ENCODE results near the gene ST3GAL4.

Gene ST3GAL4

DNA sequence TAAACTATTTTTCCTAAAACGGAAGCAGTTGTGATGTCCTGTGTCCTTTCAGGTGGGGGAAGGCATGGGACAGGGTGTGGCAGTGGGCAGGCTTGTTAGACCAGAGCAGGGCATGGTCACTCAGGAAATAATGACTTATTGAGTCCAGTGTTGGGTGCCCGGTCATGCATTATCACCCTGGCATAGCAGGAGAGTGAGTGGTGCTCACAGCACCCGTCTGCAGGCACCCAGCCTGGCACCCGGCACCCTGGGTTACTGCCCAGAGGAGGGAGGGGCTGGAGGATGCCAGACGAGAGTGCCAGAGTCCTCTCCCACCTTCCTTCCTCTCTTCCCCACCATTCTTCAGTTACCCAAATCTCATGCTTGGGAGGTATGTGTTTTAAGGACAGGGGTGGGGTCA, 59.1 kb downstream of the ST3GAL4 start:
- DNase-seq (ENCODE audit: low spot score) (no peak), ATAC-seq (ENCODE audit: low read depth) (no peak)
- Histone ChIP-seq H3K27me3 (ENCODE audit: insufficient read depth, poor library complexity, severe bottlenecking) (no peaks in the 10 kb centered on the region), H3K4me3 (ENCODE audit: severe bottlenecking) (no peak overlapping the region), H3K4me1 (ENCODE audit: insufficient read depth, poor library complexity, severe bottlenecking) (no peaks in the 10 kb centered on the region), H3K36me3 (ENCODE audit: low read depth) (peaks cover 27% of the 10 kb centered on the region), H3K27ac (ENCODE audit: poor library complexity, severe bottlenecking) (no peak overlapping the region), H3K9me3 (ENCODE audit: severe bottlenecking) (no peaks in the 10 kb centered on the region)
- TF ChIP-seq CTCF (IDR thresholded peaks at IDR 0.05; ENCODE audit: poor library complexity, severe bottlenecking) = no peak

DNA sequence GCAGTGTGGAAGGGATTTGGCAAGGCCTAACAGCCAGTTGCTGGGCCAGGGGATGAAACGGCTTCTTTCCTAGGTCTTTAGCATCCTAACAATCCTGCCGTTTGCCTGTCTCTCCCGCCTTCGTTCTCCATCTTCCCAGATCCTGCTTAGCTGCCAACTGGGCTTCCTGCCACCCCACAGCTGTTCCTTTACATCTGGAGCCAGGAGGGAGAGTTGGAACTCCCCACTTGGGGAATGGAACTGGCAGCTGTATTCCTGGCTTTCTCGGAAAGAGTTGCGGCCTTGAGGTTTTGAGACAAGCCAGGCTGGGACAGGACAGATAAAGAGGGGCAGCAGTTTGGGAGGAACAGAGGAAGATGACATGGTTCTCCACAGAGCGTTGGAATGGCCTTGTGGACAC, 59.6 kb downstream of the ST3GAL4 start:
- no peak for TF ChIP-seq CTCF (IDR thresholded peaks at IDR 0.05; ENCODE audit: poor library complexity, severe bottlenecking)
- H3K27me3 ChIP-seq (ENCODE audit: insufficient read depth, poor library complexity, severe bottlenecking) = no peaks in the 10 kb centered on the region
- no peaks in the 10 kb centered on the region for H3K4me1 ChIP-seq (ENCODE audit: insufficient read depth, poor library complexity, severe bottlenecking)
- no peak overlapping the region for H3K4me3 ChIP-seq (ENCODE audit: severe bottlenecking)
- H3K9me3 ChIP-seq (ENCODE audit: severe bottlenecking) = no peaks in the 10 kb centered on the region
- no peak for DNase-seq (ENCODE audit: low spot score)
- no peak overlapping the region for H3K27ac ChIP-seq (ENCODE audit: poor library complexity, severe bottlenecking)
- no peak for ATAC-seq (ENCODE audit: low read depth)
- peaks cover 22% of the 10 kb centered on the region for H3K36me3 ChIP-seq (ENCODE audit: low read depth)

DNA sequence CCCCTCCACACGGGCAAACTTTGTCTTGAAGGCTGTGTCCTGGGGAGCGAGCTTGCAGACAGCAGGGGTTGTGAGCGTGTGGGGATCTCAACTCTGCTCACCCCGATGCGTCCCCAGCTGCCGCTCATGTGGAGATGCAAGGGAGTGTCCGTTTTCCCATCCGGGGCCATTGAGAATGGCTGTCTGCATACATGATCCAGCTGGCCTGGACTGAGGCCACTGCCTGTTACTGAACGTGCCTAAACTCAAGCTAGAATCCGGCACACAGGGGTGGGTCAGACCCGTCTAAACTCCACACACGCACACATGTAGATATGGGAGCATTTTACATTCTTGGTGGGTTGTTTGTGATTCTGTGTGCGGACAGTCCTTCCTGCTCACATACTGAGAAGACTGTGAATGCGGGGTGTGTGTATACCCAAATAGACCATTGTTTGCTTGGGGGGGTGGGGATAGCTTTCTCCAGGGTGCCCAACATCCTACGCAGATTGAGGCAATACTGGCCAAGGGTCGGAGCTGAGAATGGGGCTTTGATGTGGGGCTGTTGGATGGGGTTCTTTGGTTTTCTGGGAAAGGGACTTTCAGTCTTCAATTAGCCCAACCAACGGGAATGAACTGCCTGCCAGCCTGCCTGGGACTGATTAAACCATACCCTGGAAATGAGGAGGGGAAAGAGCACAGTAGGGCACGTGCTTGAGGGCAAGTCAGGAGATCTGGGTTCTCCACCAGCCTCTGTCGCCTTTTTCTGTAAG, 60.4 kb downstream of the ST3GAL4 start:
- peaks cover 17% of the 10 kb centered on the region for H3K36me3 ChIP-seq (ENCODE audit: low read depth)
- no peaks in the 10 kb centered on the region for H3K4me1 ChIP-seq (ENCODE audit: insufficient read depth, poor library complexity, severe bottlenecking)
- no peak for TF ChIP-seq CTCF (IDR thresholded peaks at IDR 0.05; ENCODE audit: poor library complexity, severe bottlenecking)
- H3K9me3 ChIP-seq (ENCODE audit: severe bottlenecking) = no peaks in the 10 kb centered on the region
- H3K27ac ChIP-seq (ENCODE audit: poor library complexity, severe bottlenecking) = no peak overlapping the region
- H3K4me3 ChIP-seq (ENCODE audit: severe bottlenecking) = no peak overlapping the region
- no peak for DNase-seq (ENCODE audit: low spot score)
- no peak for ATAC-seq (ENCODE audit: low read depth)
- no peaks in the 10 kb centered on the region for H3K27me3 ChIP-seq (ENCODE audit: insufficient read depth, poor library complexity, severe bottlenecking)

DNA sequence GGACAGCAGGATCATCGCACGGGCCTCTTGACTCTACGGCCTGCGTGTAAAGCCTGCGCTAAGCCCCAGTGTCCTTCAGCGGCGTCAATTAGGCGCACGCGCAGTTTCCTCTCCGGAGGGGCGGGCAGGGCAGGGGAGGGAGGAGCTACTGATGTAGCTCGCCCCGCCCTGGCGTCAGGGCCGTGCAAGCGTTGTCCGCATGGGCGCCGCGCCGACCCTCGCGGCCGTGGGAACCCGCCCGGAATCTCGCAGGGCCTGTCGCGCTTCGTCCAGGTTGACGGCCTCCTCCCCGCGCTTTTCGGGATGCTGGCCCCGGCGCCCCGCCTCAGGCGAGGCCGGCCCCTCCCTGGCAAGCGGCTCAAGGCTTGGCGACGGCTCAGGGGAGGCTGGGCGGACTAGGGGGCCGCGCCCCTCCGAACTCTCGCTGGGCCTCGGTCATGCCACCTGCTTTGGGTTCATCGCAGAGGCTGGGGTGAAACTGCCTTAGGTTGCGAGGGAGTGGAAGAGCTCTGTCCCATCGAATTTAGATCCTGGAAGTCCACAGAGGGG, 61.1 kb downstream of the ST3GAL4 start:
- H3K27ac ChIP-seq (ENCODE audit: poor library complexity, severe bottlenecking) = no peak overlapping the region
- no peaks in the 10 kb centered on the region for H3K27me3 ChIP-seq (ENCODE audit: insufficient read depth, poor library complexity, severe bottlenecking)
- DNase-seq (ENCODE audit: low spot score) = no peak
- H3K4me1 ChIP-seq (ENCODE audit: insufficient read depth, poor library complexity, severe bottlenecking) = no peaks in the 10 kb centered on the region
- TF ChIP-seq CTCF (IDR thresholded peaks at IDR 0.05; ENCODE audit: poor library complexity, severe bottlenecking) = no peak
- H3K4me3 ChIP-seq (ENCODE audit: severe bottlenecking) = peak overlapping the region; percentile 34
- ATAC-seq (ENCODE audit: low read depth) = peak; percentile 95
- H3K36me3 ChIP-seq (ENCODE audit: low read depth) = peaks cover 17% of the 10 kb centered on the region
- H3K9me3 ChIP-seq (ENCODE audit: severe bottlenecking) = no peaks in the 10 kb centered on the region
